Right kidney (tissue), 9 donors: ENCODE results near the gene SQSTM1.
"Not testable (repeated sequence)": the region's sequence is repeated elsewhere in the genome, so short reads cannot be mapped to it uniquely, and the experiment has no call there.

Experiments used
- DNase-seq: peaks from one replicate; pipeline ENCODE4 v3.0.0-alpha.2; 2016
- long read RNA-seq, 8 donors: transcript quantifications; one replicate each; lab custom pipeline, GENCODE V29; 2026

SQSTM1 gene
- long read RNA-seq, donor 1, transcript SQSTM1-202 (8 exons, 2,986 nt), result major isoform, 29 of 199 reads
- long read RNA-seq, donor 1, partial matches to known transcripts, result 168 of 199 reads
- long read RNA-seq, donor 1, other reads (novel, unspliced or antisense), result 0 of 199 reads
- long read RNA-seq, donor 2, transcript SQSTM1-202 (8 exons, 2,986 nt), result major isoform, 6 of 14 reads
- long read RNA-seq, donor 2, partial matches to known transcripts, result 7 of 14 reads
- long read RNA-seq, donor 2, other reads (novel, unspliced or antisense), result 0 of 14 reads
- long read RNA-seq, donor 3, transcript SQSTM1-202 (8 exons, 2,986 nt), result major isoform, 12 of 13 reads
- long read RNA-seq, donor 3, partial matches to known transcripts, result 0 of 13 reads
- long read RNA-seq, donor 3, other reads (novel, unspliced or antisense), result 0 of 13 reads
- long read RNA-seq, donor 4, transcript SQSTM1-202 (8 exons, 2,986 nt), result major isoform, 16 of 208 reads
- long read RNA-seq, donor 4, partial matches to known transcripts, result 187 of 208 reads
- long read RNA-seq, donor 4, other reads (novel, unspliced or antisense), result 0 of 208 reads
- long read RNA-seq, donor 5, transcript SQSTM1-202 (8 exons, 2,986 nt), result major isoform, 16 of 228 reads
- long read RNA-seq, donor 5, partial matches to known transcripts, result 212 of 228 reads
- long read RNA-seq, donor 5, other reads (novel, unspliced or antisense), result 0 of 228 reads
- long read RNA-seq, donor 6, transcript SQSTM1-202 (8 exons, 2,986 nt), result major isoform, 15 of 84 reads
- long read RNA-seq, donor 6, partial matches to known transcripts, result 55 of 84 reads
- long read RNA-seq, donor 6, other reads (novel, unspliced or antisense), result 11 of 84 reads
- long read RNA-seq, donor 7, transcript SQSTM1-202 (8 exons, 2,986 nt), result major isoform, 19 of 217 reads
- long read RNA-seq, donor 7, partial matches to known transcripts, result 194 of 217 reads
- long read RNA-seq, donor 7, other reads (novel, unspliced or antisense), result 0 of 217 reads
- long read RNA-seq, donor 8, transcript SQSTM1-202 (8 exons, 2,986 nt), result major isoform, 24 of 74 reads
- long read RNA-seq, donor 8, partial matches to known transcripts, result 23 of 74 reads
- long read RNA-seq, donor 8, other reads (novel, unspliced or antisense), result 24 of 74 reads

DNA sequence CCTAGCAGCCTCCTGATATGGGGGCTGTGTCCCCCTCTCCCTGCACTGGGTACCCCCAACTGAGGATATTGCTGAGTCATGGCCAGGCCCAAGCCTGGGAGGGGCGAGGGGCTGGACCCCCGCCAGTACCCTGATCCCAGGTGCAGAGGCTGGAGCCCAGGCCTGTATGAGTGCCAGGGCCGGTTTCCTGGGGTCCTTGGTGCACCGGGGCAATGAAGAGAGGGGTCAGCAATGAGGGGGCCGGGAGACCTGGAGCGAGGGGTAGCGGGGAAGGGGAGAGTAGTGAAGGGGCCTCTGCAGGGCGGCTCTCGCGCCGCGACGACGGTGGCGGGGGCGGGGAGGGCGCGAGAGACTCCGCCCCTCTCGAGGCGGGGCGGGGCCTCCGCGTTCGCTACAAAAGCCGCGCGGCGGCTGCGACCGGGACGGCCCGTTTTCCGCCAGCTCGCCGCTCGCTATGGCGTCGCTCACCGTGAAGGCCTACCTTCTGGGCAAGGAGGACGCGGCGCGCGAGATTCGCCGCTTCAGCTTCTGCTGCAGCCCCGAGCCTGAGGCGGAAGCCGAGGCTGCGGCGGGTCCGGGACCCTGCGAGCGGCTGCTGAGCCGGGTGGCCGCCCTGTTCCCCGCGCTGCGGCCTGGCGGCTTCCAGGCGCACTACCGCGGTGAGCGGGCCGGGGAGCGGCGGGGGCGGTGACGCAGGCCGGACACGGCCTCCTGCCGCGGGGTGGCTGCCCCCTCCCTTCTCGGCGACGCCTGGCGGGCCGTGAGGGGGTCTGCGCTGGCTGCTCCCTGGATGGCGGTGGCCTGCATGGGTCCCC is at the start of gene SQSTM1:
Gene SQSTM1, plus strand, starts transcription at position 423 of the 815 bp plus-strand sequence. Its CDS starts 32 bp downstream, at position 455.
- peak; percentile 98 for DNase-seq

DNA sequence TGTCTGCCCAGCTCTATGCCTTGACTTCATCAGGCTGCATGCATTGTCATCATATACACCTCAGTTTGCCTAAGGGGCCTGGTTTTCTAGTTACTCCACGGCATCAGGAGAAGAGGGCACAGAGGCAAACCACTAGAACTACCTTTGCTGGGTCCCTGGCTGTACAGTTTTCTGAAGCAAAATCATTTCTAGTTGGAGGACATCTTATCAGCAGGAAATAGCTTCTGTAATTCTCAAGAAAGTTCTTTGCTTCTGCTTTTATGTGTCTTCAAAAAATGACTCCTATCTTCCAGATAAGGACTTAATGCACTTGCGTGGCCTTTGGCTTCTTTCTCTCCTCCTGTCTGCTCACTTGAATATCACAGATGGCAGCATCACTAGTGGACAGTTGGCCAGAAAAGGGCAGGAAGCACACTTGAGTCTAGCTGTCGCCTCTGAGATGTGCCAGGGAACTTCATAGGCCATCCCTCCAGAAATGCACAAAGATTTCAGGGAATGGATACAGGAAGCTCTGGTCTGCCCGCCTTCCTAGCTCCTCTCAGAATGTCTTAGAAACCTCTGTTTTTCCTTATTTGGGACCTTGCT is 49.3 kb upstream of the SQSTM1 start:
- DNase-seq, result no peak

GRCh38 chr5:179772351-179772750 is 48.4 kb upstream of the SQSTM1 start:
- no peak for DNase-seq

DNA sequence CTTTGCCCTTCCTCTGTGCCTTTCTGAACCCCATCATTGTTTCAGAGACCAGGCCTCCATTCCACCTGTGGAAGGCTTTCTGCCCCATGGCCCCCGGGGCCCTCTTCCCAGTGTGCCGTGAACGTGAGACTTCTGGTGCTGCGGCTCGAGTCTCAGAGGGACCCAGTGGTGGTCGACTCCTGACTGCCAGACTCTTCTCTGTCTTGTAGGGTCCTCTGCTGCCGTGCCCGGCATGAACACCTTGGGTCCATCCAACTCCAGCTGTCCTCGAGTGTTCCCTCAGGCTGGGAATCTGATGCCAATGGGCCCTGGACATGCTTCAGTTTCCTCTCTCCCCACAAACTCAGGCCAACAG is 47.0 kb upstream of the SQSTM1 start:
- no peak for DNase-seq

DNA sequence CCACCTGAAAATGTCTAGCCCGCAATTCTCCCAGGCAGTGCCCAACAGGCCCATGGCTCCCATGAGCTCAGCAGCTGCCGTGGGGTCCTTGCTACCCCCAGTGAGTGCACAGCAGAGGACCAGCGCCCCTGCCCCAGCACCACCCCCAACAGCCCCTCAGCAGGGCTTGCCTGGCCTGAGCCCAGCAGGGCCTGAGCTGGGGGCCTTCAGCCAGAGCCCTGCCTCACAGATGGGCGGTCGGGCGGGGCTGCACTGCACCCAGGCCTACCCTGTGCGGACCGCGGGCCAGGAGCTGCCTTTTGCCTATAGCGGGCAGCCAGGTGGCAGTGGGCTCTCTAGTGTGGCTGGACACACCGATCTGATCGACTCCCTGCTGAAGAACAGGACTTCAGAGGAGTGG is 46.3 kb upstream of the SQSTM1 start:
- no peak for DNase-seq

DNA sequence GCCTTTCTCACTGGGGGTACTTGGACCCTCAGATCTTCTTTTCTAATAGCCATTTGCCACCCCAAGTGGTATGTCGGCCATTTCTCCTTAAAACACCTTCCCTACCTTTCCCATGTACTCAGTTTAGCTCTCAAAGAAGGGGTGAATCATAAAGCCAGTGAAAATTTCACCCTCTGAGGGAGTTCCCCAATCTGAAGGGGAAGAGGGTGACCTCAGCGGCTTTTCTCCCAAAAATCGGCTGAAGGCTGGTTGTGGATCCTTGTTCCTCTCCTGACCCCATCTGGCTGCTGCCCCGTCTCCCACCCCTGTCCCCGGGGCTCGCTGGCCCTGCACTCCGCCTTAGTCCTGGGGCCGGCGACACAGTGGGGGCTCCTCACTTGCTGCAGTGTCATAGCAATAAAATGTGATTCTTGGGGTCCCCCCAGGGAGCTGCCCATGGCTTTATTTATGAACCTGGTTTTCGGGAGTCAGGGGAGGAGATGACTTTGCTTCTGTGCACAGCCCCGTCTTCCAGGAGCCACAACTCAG is 44.2 kb upstream of the SQSTM1 start:
- no peak for DNase-seq

- no peak for DNase-seq
Observed at GRCh38 chr5:179777456-179777855, 43.2 kb upstream of the SQSTM1 start.

DNA sequence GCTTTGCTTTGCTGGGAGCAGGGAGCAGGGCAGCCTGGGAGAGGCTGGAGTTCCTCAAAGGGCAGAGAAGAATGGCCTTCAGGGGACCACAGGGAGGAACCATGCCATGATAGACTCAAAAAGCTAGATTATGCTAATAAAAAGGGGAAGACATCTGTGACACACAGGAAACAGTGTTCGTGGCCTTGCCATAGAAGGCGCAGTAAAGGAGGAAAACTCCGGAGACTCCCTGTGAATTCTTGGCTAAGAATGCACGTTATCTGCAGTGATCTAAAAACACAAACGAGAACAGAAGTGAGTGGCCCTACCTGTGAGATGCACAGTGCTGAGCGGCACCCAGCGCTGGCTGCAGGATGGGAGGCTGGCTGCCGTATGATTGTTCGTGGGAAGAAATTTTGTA is 42.8 kb upstream of the SQSTM1 start:
- no peak for DNase-seq

DNA sequence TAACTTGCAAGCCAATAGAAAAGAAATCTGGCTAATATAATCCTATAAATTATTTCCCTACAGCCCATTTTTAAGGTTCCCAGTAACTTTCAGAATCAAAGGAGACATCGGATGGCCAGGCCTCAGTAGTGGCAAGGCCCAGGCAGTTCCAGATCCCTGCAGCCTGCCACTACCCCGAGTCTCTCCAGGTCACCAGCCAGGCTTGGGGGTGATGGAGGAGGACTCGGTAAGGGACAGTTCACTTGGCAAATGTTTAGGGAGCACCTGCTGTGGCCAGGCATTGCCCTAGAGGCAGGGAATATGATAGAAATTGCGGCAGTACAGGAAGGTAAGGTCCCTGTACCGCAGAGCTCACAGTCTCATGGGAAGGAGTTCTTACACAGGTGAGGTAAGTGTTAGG is 42.1 kb upstream of the SQSTM1 start:
- DNase-seq, result no peak

GRCh38 chr5:179779826-179780225 is 40.9 kb upstream of the SQSTM1 start:
- no peak for DNase-seq

GRCh38 chr5:179780362-179780761 is 40.3 kb upstream of the SQSTM1 start:
- DNase-seq, result no peak

DNA sequence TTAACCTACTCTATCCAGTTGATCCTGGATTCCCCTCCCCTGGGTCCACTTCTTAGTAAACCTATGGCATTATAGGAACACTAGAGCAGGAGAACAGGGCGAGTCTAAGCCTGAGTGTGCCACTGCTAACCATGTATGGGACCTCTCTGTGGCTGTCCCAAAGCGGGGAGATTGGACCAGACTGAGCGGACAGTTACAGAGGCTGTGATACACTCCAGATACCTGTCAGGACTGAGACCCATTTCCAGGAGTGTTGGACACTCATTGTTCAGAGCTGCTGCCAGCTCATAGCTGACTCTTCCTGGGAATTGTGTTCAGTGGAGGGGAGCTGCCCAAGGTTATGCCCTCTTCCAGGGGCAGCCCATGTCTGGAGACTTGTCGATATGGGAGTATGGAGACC is 38.9 kb upstream of the SQSTM1 start:
- no peak for DNase-seq

- DNase-seq, result no peak
Observed at GRCh38 chr5:179783128-179783527, 37.6 kb upstream of the SQSTM1 start.

DNA sequence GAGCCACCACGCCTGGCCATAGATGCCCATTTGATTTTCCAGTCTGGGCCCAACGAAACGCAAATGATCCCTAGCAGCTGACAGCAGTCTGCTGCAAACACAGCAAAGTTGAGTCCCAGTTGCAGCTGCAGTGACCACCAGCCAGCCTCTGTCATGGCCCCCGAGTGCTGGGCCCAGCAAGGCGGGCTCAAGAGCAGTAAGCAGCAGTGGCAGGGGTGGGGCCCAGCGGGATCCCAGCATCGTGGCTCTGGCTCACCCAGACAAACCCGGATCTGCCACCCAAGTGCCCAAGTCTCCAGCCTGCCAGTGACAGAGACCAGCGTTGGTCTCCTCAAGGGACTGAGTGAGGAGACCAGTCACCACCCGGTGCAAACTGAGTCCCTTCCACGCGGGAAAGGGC is 33.8 kb upstream of the SQSTM1 start:
- DNase-seq, result no peak

DNA sequence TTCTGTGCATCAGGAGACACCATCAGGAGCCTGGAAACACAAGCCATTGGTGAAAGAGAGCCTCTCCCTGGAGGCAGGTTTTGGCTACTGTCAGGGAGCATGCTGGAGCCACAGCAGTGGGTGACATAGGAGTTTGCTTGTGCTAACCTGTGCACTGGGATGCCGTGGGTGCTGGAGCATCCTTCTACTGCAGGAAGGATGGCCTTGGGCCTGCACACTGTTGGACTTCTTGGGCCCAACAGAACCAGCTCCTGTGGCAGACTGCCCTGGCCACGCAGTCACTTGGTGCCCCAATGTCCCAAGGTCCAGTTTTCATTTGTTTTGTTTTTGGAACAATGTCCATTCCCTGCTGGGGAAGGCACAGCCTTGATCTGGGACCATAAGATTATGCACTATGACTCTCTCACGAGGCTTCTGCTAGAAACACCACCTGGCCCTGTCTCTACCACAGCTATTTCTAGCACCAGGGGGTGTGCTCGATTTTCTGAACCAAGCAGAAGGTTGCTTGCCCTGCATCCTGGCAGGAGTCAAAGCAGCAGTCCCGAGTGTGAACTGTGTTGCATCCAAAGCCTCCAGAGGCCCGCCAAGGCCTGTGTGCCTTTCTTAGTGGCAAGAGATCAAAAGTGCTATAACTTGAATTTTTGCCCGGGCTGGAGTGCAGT is 32.4 kb upstream of the SQSTM1 start:
- DNase-seq, result no peak

GRCh38 chr5:179789278-179789677 is 31.4 kb upstream of the SQSTM1 start:
- DNase-seq, result not testable (repeated sequence)

GRCh38 chr5:179791881-179792611 is 28.7 kb upstream of the SQSTM1 start:
- DNase-seq, result no peak

DNA sequence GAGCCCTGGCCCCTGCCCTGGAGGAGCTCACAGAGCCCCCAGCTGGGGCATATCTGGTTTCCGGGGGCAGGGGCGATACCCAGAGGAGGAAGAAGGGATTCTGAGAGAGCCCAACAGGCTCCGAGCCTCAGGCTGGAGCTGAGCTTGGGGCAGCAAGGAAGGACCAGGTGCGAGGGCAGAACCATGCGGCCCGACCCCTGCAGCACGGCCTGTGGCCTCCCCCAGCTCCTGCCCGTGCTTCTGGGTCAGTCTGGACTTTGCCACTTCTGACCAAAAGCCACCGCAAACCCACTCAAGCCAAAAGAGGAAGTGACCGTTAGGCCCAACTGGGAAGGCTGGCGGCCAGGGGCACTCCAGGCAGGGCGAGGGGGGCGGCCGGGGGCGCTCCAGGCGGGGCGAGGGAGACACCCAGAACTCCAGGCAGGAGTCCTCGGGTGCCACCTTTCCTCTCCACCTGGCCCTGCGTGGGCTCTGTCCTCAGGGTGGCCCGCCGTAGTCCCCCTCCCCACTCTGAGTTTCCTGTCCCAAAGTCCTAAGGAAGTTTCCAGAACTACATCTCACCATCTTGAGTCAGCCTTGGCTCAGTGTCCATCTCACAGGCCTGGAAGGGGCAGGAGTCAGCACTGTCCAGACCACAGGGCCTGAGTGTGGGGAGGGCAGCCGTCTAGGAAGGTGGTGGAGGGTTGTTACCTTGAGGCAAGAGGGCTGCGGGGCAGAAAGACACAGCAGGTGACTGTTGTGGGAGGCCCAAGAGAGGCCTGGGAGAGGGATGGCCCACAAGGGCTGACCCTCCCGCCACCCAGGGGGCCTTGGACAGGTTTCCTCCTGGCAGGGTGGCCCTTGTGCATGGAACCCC is 27.9 kb upstream of the SQSTM1 start:
- no peak for DNase-seq

DNA sequence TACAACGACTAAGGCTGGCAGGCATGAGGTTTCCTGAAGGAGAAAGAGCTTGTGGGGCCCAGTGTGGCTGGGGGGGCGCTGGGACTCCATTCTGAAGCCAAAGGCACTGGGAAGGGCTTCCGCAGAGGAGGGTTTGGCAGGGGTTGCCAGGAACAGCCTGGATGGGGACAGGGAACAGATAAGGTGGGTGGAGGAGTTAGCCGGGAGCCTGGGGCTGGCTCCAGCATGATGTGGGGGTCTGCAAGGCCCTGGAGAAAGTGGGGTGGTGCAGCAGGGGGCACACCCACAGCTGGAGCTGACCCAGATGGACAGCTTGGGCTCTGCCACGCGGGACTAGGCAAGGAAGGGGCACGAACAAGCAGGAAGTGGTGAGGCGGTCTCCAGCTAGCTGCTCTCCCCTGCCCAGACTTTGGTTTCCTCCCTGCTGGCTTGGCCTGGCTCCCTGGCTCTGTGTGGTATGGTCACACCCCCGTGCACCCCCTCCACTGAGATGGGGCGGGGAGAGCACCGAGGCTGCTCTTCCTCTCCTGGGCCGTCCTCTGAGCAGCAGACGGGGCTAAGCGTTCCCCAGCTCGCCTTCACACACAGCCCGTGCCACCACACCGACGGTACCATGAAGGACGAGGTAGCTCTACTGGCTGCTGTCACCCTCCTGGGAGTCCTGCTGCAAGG is 27.1 kb upstream of the SQSTM1 start, which contains the start of gene LTC4S:
Gene LTC4S, plus strand, starts transcription at position 519 of the 672 bp plus-strand sequence. Its CDS starts 95 bp downstream, at position 614.
- DNase-seq, result no peak
